ELF-1 (cell line): ENCODE measurements around the gene KRTAP10-1.
"Not testable (repeated sequence)": the region's sequence is repeated elsewhere in the genome, so short reads cannot be mapped to it uniquely, and the experiment has no call there.

Experiments used
- DNase-seq: peaks from one replicate; pipeline ENCODE4 v3.0.0-alpha.2; 2016; ENCODE audit warnings: low read depth, low spot score

The KRTAP10-1 gene

GRCh38 chr21:44503006-44503889, 36.7 kb downstream of the KRTAP10-1 start:
- DNase-seq: not testable (repeated sequence)

GRCh38 chr21:44502171-44502958, 37.6 kb downstream of the KRTAP10-1 start:
- DNase-seq: no peak

GRCh38 chr21:44500111-44500510, 39.9 kb downstream of the KRTAP10-1 start:
- DNase-seq: no peak

GRCh38 chr21:44499631-44500030, 40.4 kb downstream of the KRTAP10-1 start:
- no peak for DNase-seq

- no peak for DNase-seq
These were observed 40.8 kb downstream of the KRTAP10-1 start for GRCh38 chr21:44499211-44499560.

- DNase-seq: no peak
These were observed 41.5 kb downstream of the KRTAP10-1 start for GRCh38 chr21:44498280-44499210.

- no peak for DNase-seq
These were observed 42.3 kb downstream of the KRTAP10-1 start for GRCh38 chr21:44497703-44498126.

GRCh38 chr21:44496564-44497550, 43.1 kb downstream of the KRTAP10-1 start:
- DNase-seq: no peak

- no peak for DNase-seq
These were observed 44.1 kb downstream of the KRTAP10-1 start for GRCh38 chr21:44495611-44496563.

GRCh38 chr21:44494956-44495355, 45.0 kb downstream of the KRTAP10-1 start:
- DNase-seq: no peak

GRCh38 chr21:44494418-44494817, 45.6 kb downstream of the KRTAP10-1 start:
- no peak for DNase-seq

- DNase-seq: no peak
These were observed 47.2 kb downstream of the KRTAP10-1 start for GRCh38 chr21:44492567-44493385.

- no peak for DNase-seq
These were observed 49.2 kb downstream of the KRTAP10-1 start for GRCh38 chr21:44490816-44491215.

GRCh38 chr21:44490405-44490804, 49.6 kb downstream of the KRTAP10-1 start:
- DNase-seq: no peak

- DNase-seq: no peak
These were observed 50.0 kb downstream of the KRTAP10-1 start for GRCh38 chr21:44489962-44490361.
